Superior temporal gyrus (tissue), 1 donor: Measurements from ENCODE around the gene AURKAIP1.

Experiments used
- DNase-seq: peaks from one replicate; pipeline ENCODE4 v3.0.0-alpha.2; 2016; ENCODE audit errors: extremely low spot score

The AURKAIP1 gene

DNA sequence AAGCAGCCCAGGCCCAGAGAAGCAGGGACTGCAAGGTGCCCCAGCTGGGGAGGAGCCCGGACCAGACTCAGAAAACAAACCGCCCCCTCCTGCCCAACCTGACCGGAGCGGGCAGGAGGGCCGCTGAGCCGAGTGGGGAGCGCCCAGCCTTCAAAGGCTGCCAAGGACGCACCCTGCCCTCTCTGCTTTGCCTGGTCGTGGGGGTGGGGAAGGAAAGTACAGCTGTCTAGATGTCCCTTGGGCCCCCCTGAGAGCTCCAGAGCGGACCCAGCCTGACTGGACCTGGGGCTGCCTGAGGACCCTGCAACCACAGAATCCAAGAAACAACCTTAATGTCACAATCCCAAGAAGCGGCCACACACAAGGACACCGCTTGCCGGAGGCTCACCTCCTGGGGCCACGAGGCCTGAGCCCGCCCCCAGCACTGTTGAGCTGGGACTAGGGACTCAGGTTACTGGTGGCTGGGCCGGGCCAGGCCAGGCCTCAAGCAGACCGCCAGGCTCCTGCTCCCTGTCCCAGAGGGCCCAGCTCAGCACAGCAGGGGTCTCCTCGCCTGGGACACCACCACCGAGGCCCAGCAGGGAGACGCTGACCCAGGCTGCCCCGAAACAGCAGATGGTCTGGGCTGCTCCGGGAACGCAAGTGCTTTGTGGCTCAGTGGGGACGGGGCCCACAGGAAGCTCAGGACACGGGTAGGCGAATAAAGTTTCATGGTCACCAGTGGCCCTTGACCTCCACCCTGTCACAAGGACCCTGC, 27.2 kb downstream of the AURKAIP1 start:
- no peak for DNase-seq

DNA sequence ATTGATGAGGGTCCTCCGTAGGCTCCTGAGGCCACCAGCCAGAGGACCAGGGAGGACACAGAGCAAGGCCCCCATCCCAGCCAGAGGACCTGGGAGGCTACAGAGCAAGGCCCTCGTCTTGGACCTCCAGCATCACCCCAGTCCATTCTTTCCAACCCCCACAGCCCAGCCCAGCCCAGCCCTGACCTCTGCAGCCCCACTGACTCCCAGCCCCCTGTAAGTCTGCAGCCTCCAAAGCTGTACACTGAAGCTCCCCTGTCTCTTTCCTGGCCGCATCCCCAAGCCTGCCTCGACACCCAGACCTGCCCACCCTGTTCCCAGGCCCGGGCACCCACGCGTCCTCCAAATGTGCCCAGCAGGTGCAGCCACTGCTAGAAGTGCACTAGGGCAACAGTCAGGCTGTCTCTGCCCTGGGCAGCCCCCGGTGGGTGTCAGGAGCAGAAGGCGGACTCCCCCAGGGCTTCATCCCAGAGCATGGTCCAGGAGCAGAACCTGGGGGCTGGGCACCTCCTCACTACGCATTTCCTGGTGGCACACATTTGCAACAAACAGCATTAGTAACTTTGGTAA, 27.9 kb downstream of the AURKAIP1 start:
- no peak for DNase-seq

DNA sequence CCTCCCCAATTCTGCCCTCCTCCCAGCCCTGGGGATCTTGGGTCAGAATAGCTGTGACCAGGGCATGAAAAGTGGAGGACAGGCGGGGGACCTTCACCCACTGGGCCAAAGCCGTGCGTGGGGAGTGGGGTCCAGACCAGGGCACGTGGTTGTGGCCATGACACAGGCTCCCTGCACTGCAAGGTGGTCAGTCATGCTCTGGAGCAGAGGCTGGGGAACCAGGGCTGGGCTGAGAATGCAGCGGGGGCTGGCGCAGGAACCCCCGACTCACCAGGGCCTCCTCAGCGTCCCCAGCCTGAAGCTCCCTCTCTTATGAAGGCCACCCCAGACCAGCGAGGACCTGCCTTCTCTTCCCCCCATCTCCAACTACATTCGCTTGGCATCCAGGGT, 28.5 kb downstream of the AURKAIP1 start:
- DNase-seq: no peak

DNA sequence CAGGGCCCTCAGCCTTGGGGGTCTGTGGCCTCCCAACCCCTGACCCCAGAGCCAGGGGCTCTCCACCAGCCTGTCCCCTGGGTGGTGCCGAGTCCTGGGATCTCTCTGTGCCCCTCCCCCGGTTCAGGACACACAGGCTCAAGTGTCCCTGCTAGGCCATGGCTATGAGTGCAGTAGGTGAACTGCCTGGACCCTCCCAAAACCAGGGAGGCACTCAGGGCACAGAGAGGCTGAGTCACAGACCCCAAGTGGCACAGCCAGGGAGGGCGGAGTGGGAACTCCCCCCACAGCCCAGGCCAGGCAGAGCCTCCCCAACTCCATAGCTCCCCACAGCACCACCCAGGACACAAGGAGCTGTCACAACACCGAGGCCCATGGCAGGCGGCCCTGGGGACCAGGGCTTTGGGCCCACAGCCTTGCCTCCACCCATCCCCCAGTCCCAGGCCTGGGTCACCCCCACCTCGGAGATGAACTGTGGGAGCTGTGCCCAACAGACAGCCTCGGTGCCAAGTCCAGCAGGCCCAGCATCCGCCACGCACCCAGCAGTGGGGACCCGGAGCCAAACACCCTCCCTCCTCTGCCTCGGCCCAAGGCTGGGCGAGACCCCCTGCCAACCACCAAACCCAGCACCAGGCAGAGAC, 29.0 kb downstream of the AURKAIP1 start:
- DNase-seq: no peak

DNA sequence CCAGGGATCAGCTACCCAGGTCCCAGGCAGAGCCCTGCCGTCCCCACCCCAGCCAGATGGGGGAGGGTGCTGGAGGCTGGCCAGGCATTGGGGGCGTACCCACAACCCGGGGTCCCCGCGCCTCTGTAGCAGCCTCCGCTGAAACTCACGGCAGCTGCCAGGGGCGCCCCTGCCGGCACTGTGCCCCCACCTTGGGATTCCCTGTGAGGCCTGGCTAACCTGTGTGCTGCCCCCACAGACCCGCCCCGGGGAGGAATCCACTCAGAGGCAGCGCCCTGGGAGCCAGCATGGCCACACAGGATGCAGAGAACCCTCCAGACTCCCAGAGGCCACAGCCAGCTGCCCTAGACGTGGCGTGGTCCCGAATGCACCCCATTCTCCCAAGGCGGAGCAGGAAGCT, 29.6 kb downstream of the AURKAIP1 start:
- no peak for DNase-seq

DNA sequence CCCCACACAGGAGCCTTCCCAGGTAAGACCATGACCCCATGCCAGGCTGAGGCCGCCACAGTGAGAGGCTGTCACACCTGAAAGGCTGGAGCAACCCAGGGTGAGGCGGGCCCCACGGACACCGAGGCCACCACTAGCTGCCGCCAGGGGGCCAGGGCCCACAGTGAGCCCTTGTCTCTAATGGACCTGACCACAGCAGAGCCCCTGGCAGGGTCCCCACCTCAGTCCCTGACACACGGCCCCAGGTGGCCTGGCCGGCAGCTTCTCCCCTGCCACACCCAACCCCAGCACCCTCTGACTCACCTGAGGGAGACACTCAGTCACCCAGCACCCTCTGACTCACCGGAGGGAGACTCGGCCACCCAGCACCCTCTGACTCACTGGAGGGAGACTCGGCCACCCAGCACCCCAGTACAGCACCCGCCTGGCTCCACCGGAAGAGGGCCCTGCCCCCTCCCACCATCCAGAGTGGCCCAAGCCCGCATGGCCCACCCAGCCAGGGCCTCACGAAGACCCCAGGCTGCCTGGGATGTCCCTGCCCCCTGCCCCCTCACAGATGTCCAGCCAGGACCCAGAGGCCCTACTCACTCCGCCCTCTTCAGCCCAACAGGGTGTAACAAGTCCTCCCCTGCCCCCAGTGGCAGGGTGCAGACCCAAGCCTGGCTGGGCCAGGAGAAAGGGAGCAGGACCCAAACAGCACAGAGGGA, 30.2 kb downstream of the AURKAIP1 start:
- no peak for DNase-seq

DNA sequence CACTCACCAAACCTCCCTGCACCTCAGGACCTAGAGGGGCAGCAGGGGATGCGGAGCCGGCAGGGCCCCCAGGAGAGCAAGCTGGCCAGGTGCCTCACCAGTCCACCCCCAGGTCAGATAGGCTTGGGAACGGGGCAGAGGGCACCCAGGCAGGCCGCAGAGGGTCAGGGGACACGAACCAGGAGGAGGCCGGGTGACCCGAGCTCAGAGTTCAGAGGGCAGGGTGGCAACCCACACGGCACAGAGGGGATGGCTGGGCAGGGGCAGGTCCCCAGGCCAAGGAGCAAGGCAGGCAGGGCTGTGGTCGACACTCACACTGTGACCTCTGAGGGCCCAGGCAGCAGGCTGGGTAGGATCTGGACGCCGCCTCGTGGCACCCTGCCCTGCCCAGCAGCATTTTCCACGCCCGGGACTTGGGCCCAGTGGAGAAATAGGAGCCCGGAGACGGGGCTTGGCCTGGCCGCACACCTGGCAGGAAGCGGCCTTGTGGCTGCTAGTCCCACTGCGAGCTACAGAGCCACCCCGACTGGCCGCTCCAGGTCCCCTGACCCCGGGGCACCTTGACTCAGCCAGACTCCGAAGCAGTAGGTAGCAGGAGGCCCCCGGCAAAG, 31.1 kb downstream of the AURKAIP1 start:
- no peak for DNase-seq

DNA sequence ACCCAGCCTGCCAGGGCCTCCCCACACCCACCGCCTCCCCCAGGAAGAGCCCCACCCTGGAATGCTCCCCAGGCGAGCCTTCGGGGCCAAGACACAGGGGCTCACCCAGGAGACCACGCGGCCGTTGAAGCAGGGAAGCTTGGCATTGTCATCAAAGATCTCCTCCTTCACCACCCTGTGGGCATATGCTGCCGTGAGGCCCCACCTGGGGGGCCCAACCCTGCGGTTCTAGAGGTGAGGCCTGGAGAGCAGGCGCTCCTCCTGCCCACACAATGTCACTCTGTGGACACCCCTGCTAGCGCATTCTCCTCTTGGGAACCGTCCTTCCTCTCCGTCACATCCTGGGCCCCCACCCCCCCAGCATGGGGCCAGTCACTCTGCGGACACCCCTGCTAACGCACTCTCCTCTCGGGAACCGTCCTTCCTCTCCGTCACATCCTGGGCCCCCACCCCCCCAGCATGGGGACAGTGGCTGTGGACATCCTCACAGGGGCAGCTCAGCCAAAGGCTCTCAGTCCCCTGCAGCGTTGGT, 32.4 kb downstream of the AURKAIP1 start:
- DNase-seq: no peak

DNA sequence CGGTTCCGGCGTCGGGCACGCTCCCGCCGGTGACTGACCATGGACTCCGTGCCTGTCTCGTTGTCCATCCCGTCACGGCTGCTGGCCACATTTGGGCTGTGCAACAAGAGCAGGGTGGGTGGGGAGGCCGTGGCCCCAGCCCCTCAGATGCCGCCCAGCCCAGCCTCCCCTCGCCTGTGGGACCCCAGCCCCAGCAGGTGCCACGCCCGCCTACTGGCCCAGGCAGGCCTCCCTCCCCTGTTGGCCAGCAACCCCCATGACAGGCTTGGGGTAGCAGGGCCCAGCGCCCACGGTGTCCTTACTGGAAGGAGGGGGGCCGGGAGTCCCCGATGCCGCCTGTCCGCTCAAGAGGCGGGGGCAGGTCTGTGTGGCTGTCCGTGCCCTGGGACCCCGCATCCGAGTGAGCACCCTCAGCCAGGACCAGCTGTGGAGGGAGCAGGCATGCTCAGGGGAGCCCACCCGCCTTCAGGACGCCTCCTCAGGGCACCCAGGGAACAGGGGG, 32.9 kb downstream of the AURKAIP1 start:
- DNase-seq: no peak

DNA sequence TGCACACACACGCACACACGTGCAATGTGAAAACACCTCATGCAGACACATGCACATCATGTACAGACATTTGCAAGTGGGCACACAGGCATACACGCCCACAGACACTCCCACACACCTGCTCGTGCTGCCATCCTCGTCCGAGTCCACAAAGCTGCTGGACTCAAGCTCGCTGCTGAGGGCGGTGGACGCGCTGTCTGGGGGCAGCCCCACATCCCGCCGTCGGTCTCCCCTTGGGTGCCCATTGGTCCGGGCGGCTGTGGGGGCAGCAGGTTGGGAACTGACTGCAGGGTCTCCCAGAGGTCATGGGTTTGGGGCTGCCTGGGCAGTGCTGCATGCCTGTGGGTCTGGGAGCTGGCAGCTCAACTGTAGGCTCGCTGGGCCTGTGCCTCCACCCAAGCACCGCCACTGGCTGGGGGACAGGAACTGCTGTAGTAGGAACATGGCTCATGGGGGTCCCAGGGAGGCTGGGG, 33.4 kb downstream of the AURKAIP1 start:
- DNase-seq: no peak

DNA sequence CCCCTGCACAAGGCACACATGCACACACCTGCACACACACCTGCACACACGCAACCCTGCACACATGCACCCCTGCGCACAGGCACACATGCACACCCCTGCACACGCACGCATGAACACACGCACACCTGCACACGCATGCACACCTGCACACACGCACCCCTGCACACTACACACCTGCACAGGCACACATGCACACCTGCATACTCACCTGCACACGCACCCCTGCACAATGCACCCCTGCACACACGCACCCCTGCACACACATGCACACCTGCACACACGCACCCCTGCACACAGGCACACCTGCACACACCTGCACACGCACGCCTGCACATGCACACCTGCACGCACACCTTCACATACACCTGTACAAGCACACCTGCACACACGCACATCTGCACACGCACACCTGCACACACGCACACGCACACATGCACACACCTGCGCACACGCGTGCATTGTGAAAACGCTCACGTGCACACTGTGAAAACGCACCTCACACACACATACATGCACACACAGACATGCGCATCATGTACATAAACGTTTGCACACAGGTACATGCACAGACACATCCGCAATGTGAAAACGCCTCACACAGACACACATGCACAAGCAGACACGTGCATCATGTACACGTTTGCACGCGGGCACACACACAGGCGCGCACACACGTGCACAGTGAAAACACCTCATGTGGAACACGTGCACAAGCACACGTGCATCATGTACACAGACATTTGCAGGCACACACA, 34.0 kb downstream of the AURKAIP1 start:
- DNase-seq: no peak

DNA sequence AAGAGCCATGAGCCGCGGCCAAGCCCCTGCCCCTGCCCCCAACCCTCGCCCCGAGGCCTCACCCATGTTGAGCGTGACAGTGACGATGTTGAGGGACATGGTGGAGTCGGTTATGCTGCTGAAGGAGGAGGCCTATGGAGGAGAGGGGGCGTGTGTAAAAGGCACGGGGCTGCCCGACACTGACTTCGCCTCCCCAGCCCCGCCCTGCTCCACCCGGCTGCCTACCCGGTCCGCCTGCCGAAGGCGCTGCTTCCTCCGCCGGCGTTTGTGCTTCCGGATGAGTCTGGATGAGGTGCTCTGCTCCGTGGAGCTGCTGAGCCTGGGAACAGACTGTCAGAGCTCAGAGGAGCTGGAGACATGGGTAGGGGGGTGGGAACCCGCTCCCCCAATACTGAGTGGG, 34.8 kb downstream of the AURKAIP1 start:
- no peak for DNase-seq

DNA sequence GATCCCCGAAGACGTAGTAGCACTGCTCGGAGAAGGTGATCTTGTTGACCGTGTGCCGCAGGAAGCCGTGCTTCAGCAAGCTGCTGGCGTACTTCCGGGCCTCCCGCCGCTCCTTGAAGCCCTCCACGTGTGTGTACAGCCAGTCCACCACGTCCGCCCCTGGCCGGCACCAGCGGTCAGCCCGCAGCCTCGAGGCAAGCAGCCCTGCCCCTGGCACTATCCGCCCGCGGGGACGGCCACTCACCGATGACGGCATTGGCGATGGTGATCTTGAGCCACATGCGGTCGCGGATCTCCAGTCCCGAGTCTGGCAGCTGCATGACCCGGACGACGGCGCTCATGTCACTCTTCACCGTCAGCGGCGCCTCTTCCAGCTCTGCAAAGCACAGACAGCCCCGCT, 36.7 kb downstream of the AURKAIP1 start:
- DNase-seq: no peak

DNA sequence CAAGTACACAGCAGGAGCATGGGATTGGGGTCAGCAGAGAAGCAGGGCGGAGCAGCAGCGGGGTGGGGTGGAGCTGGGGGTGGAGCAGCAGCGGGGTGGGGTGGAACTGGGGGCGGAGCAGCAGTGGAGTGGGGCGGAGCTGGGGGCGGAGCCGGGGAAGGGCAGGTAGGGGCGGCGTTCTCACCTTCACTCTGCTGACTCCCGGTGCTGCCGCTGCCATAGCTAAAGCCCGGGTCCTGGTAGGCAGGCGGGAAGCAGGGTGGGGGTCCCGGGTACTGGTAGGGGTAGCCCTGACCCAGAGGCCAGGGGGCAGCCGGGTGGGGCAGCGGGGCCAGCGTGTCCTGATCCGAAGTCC, 37.2 kb downstream of the AURKAIP1 start:
- no peak for DNase-seq

DNA sequence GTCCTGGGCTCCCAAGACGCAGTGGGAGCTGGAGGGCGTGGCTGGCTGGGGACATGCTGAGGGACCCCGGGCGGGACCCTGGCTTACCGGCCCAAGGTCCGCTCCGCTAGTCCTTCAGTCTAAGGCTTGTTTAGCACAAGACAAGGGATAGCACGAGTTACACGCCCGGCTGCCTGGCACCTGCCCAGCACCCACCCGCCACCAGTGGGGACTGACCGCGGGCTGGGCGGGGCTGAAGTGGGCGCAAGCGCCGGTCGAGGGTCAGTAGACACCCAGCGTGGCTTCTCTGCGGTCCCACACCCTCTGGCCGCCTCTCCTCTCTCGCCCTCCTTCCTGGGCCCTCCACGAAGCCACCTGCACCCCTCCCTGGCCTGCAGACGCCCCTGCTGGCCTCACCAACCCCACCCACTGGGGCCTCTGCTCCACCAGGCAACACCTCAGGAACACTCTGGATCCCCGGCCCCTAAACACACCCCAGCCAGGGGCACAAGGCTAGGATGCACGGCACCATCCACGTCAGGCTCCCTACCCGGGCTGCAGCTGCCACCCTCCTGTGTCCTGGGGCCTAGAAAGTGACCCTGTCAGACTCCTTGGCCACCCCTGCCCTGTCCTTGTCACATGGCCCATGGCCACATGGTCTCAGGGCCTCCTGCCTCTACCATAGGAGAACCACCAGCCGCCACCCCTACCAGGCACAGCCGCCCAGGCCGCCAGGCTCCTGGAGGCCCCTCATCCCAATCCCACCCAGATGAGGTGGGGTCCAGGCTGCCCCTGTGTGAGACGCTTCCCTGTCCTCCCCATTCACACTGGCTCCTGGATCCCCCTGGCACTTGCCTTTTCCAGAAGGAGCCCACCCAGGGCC, 37.8 kb downstream of the AURKAIP1 start:
- no peak for DNase-seq

DNA sequence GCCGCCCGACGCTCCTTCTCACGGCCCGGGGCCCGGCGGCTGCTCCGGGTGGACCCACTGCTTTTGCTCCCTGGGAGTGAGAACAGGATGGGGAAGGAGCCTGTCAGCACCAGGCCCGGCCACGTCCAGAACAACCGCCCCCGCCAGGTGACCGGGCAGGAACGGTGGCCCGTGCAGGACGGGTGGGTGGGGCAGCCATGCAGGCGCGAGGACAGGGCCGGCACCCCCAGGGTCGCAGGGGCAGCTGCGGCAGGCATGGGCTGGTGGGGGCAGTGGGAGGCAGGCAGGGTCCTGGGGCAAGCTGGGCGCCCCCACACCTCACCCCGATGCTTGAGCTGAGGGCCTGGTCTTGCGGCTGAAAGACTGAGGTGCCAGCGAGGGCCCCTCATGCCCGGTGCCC, 38.6 kb downstream of the AURKAIP1 start:
- DNase-seq: no peak

DNA sequence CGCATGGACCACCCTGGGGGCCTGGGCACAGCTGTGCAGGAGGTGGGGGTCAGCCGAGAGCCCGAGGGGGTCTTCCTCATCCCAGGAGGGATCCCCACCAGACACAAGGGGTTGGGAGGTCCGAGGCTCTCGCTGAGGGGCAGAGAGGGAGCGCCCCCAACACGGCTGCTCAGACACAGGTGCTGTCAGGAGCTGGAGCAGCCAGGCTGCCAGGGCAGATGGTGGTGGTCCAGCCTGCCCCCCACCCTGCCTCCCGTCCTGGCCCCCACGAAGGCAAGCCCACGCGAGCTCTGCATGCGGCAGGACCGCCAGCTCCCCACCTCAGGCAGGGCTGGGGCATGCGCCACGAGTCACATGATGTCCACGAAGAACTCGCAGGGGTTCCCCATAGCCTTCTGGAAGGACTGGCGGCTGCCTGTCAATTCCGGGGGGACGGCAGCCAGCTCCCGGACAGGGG, 39.2 kb downstream of the AURKAIP1 start:
- no peak for DNase-seq

DNA sequence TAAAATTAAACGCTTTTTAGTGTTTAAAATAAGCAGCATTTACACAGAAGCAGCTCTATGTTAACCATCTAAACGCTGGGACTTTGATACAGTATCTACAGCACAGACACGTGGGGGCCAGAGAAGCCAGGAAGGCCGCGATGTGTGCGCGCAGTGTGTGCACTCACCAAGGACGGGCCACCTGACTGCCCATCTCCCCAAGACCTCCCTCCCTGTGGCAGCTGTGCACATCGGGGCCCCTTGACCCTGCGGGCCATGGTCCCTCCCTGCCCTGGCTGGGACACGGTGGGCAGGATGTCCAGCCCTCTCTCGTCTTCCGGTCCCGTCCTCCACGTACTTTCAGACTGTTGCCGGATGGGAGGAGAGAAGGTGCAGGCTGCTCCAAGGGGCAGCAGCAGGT, 39.7 kb downstream of the AURKAIP1 start:
- no peak for DNase-seq

DNA sequence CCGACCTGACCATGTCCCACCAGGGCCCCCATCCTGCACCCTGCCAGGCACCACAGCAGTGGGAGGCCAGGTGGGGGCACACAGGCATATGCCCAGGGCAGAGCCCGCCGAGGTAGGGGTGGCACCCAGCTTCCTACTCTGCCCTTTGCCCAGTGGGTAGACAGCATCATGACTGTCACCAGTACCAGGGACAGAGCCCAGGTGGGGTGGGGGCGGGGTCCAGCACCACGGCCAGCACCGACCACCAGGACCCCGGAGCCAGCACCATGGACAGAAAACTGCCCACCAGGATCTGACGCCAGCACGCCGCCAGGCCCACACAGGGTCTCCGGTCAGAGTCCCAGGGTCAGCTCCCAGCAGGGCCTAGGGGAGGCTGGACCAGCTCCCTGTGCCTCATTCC, 40.2 kb downstream of the AURKAIP1 start:
- DNase-seq: no peak
